ENCODE measurements around the gene MKNK1.
A peak's percentile ranks its signal among the peaks of the same experiment; 100 is the strongest.

Gene MKNK1

DNA sequence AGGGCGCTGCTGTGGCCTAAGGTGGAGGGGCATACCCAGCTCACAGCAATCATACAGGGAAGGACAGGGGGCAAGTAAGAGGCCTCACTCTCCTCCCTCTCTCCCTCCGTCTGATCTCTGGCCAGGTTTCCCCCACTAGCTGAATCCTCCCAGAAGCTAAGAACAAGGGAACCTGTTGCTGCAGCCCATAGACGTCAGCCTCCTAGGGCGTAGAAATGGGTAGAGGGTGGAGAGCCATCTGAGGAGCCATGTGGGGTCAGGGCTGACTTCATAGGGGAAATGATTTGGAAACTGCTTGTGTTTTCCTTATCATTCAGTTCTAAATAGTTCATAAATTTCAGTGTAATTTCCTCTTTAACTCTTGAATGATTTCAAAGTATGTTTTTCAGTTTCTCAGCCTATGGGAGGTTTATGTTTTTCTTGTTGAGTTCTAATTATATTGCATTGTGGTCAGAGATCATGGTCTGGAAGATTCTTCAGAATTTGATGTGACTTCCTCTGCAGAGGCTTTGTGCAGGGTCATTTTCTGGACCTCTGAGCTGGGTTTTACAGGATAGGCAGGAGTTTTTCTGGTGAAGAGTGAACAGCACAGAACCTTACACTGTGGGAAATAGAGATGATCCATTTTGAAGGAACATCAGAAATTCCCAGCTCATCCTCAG is 14.8 kb upstream of the MKNK1 start:
- no peak for DNase-seq

DNA sequence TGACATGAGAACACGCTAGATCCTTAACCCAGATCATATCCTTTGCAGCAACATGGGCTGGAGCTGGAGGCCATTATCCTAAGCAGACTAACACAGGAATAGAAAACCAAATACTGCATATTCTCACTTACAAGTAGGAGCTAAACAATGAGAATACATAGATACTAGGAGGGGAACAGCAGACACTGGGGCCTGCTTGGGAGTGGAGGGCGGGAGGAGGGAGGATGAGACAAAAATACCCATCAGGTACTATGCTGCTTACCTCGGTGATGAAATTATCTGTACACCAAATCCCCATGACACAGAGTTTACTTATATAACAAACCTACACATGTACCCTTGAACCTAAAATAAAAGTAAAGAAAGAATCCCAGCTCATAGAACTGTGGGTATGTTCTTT is 13.8 kb upstream of the MKNK1 start:
- no peak for DNase-seq

DNA sequence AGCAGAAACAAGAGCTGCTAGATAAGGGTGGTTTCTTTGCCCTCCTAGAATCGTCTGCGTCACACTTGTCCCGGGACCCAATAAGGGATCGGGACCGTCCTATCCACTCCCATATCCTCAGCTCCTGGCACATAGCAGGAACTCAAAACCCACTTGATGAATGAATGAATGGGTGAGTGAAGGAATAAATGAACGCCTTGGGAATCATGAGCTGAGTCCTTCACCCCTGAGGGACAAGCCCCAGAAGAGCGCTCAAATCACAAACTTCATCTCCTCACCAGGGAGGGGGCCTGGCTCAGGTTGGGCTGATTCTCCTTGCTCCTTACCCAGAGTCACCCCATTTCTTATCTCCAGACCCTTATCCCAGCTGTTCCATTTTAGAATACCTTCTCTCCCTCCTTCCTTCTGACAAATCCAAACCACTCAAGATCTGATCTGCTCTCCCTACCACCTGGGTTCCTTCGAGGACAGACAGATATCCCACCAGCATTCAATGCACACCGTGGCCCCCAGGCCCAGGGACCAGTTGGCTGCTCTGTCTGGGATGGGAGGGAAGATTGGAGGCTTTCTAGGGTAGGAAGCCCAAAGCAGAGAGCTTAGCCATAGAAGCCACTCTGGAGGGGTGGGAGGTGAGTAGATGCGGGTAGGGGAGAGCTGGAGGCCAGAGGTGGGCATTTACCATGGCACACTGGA is 13.2 kb upstream of the MKNK1 start:
- no peak for DNase-seq

DNA sequence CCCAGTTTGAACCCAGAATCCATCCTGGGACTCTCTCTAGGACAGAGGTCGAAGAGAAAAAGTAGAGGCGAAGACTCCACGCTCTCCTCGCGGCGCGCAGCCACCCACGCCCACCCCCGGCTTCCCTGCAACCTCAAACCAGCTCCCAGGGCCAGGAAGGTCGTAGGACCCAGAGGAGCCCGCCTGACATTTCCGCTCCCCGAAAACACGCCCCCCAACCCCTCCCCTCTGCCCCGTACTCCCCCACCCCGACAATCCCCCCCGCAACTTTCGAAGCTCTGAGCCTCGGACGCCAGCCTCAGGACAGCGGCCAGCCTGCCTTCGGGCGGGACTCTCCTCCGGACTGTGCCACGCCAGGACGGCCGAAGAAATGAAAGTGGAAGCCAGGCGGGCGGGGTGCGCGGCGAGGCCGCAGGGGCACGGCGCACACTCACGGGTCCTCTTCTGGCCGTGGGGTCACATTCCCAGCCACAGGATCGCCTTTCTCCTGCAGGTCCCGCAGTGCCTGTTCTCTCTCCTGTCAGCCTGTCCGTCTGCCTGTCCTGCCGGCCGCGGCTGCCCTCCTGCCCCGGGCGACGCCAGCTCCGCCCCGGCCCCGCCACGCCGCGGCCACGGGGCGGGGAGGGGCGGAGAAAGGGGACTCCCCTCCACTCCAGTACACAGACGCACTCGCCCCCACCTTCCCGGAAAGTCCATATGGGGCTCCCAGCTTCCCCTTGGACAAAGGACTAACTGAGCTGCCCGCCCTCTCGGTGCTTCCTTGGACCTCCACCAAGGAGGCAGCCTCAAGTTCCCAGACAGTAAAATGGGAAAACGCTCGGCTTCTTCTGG is 12.4 kb upstream of the MKNK1 start, which contains the start of gene MOB3C:
Gene MOB3C (minus strand): TSS at position 535 of the 831 bp plus-strand sequence. CDS start 3,490 bp downstream, outside the sequence.
- peak; percentile 80 for DNase-seq

DNA sequence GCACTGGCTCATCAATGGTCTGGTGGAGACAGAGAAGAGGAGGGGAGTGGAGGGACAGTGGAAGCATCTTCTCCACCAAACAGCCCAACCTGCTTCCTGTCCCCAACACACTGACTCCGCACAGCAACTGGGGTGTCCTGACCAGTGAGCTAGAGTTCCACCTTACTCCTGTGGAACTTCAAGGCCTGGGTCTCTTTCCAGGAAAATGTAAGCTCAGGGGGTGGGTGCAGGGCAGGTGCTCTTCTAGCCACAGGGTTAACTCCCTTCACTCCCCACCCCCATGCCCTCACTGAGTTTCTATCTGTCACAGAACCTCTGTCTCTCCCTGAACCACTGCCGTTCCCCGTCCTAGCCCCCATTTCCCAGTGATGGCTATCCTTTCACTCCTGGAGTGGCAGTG is 11.7 kb upstream of the MKNK1 start:
- peak; percentile 14 for DNase-seq

DNA sequence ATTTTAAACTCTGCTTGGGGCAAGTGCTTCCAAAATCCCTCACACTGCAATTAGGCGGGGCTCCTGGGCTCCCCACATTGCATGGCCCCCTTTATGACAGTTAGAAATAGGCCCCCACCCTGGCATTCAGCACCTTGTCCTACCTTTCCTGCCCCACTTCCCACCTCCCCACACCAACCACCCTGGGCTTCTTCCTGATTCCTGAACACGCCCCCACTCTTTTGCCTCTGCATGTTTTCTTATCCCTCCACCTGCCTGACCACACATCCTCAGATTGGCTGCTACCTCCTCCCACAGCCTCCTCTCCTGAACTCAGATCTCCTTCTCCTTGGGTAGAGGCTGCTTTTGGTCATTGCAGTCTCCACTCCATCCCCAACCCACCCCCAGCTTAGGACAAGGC is 11.0 kb upstream of the MKNK1 start:
- DNase-seq = no peak

DNA sequence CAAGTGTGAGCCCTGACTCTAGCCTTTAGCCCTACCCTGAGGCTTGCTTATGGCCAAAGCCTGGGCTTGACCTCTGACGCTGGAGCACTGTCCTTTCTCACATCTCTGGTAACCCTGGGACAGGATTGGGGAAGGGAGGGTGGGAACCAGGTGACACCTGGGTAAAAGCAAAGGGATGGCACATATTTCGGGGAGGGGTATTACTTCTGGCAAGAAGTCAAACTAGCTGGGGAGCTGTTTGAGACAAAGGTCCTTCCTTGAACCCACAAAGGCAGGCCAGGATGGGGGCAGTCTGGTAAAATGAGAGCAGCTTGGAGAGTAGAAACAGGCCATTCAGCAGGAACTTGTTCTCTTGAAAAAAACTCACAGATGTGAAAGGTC is 10.5 kb upstream of the MKNK1 start:
- DNase-seq = no peak

DNA sequence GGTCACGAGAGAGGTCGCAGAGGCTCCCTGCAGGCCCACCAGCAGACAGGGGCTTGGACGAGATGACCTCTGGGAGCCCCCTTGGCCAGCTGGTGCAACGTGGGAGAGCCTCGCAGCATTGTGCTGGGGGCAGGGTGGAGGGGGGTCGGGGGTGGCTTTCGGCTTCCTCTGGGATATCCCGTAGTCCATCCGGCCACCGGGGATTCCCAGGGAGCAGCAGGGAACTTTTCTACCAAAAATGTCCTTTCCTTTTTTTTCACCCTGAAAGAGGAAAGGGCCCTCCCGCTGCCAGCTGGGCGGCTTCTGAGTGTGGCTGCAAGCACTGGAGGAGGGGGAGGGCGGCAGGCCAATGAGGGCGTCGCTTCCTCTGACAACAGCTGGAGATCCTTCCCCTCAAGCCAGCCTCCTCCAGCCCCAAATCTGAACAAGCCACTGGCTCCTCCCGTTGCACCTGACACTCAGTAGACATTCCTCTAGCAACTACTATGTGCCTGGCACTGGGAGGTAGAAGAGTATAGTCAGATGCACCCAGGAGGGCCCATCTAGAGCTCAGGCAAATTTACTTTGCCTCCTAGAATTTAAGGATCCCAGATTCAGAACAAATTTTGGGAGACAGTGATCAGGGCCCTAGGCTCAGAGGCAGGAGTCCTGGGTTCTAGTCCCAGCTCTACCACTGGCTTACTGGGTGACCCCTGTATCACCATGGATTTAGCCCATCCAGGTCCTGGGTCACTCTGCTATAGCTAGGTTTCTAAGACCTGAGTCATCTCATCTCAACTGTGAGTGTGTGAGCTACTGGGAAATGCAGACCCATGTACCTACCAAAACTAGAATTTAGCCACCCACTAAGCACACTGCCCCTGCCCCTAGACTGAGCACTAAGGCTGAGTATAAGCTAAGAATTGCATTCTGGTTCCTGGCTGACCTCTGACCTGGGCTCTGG is 9.9 kb upstream of the MKNK1 start:
- DNase-seq = peak; percentile 66

DNA sequence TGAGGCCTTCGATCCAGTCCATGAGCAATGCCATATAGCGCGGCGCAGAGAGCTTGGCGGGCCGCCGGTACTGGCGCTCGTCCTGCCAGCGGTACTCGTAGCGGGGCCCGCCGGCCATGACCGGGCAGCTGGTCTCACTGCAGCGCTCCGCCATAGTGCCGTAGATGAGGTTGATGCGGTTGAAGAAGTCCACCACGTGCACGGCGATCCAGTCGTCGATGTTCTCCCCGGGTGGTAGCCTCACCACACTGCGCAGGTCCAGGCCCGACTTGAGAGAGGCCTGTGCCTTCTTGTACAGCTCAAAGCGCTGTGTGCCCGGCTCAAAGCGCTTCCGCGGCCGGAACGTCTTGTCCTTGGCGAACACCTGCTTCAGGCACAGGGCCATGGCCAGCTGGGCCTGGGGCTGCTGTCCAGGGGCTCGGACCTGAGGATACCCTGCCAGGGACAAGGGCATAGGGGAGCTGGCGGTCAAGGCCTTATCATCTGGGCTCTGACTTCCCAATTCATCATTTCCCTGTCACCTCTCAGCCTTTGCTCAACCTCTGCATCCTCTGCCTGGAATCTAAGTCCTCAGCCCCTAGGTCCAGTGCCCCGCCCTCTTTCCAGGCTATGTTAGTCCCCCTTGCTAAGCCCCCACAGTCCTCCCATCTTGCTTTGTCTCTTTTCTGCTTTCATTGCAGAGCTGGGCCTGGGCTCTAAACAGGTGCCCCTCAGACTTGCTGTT is 9.0 kb upstream of the MKNK1 start:
- no peak for DNase-seq

DNA sequence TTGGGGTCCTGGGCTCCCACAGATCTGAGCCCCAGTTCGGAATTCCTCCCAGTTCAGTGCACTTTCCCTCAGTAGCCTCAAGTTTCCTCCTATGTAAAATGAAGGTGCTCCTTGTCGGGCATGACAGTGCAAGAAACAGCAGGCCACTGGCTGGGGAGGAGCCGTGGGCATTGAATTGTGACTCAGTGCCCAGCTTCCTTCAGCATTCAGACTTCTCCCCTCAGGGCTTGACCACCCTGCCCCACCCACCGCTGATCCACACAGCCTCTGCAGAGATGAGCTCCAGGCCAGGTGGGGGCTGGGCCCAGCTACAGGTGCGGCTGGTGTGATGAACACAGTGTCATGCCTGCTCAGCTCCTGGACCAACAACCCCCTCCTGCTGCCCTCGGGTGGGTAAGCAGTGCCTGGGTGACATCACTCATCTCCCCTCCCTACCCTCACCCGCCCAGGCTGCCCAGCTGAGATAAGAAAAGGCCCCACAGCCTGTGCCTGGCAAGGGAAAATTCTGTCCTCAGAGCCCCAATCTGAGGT is 7.7 kb upstream of the MKNK1 start:
- no peak for DNase-seq

DNA sequence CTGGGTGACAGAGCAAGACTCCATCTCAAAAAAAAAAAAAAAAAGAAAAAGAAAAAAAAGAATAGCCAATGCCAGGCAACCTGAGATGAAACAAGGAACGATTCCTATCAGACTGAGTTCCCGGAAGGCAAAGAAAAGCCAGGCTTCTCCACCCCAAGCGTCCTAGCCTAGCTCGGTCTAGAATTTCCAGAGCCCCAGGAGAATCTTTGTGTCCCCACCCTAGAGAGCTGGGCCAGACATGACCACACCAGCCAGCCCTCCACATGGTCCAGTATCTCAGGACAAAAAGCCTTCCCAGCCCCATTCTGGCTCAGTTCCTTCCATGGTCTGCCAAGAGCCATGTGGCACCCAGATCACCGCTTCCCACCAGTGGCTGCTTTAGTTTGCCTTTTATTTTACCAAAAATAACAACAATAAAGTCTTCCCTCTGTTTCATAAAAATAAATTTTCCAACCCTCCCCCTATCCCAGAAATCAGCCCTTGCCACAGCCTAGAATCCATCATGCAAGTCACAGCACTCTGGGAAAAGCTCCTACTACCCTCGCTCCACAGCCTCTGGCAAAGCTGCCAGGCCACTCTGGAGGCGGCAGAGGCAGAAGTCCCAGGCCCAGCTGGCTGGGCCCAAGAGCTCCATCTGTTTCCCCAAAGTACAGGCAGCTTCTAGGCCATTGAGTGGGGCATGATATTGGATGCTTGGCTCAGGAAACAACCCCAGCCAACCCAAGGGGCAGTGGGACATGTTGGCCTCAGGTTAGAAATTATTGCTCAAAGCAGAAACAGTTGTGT is 3.5 kb upstream of the MKNK1 start:
- DNase-seq = no peak

DNA sequence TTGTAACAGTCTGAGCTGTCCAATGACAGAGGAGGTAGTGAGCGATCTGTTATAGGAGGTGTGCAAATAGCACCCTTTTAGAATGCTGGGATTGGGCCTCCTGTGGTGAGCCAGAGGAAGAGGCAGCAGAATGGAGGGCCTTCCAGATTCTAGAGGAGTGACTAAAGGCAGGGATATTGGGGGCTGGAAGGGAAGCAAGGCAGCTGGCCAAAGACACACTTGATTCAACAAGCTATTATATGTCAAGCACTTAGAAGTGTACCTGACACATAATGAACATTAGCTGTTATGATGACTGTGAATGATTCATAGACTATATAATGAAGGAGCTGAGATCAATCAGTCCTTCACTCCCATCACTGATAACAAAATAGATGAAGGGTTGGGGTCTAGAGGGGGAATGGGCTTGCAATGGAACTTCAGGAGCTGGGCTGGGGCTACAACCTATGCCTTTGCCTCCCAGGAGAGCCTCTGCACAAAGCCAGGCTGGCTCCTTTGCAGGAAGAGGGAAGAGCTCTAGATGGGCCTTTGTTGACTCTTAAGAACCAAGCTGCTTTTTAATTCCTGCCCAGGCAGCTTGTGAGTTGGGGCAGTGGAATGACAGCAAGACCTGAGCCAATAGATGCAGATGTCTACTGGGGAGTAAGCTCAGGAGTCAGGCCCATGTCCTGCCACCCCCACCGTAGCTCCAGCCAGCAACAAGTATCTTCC is 2.3 kb upstream of the MKNK1 start:
- no peak for DNase-seq

DNA sequence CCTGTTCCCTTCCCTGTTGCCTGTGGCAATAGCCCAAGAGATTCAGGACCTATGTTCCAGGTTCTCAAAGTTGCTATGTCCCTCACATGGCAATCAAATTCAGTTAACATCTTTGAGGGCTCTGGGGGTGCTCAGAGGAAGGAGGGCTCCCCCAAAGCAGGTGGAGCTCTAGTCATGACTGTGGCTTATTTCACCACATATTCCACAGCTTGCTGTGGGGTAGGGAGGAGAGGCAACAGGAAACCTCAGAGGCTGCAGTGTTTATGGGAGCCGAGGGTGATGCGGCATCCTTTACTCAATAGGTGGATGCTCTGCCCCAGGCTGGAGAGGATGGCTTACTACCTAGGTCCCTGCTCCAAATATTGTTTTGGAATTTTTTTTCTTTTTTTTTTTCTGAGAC is 1.2 kb upstream of the MKNK1 start:
- DNase-seq = peak; percentile 46

DNA sequence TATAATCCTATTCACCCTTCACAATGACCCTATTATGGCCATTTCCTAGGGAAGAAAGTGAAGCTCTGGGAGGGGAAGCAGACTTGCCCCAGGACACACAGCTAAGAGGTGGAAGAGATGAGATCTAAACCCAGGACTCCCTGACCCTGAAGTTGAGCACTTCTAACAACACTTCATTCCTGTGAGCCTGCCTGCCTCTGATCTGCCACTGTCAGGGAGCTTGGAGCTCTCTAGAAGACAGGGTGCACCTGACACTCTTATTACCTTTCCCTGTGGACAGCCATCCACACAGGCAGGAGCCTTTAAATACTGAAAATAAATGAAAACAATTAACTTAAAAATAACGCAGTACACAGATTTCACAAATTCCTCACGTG is 599 bp downstream of the MKNK1 start:
- peak; percentile 18 for DNase-seq

DNA sequence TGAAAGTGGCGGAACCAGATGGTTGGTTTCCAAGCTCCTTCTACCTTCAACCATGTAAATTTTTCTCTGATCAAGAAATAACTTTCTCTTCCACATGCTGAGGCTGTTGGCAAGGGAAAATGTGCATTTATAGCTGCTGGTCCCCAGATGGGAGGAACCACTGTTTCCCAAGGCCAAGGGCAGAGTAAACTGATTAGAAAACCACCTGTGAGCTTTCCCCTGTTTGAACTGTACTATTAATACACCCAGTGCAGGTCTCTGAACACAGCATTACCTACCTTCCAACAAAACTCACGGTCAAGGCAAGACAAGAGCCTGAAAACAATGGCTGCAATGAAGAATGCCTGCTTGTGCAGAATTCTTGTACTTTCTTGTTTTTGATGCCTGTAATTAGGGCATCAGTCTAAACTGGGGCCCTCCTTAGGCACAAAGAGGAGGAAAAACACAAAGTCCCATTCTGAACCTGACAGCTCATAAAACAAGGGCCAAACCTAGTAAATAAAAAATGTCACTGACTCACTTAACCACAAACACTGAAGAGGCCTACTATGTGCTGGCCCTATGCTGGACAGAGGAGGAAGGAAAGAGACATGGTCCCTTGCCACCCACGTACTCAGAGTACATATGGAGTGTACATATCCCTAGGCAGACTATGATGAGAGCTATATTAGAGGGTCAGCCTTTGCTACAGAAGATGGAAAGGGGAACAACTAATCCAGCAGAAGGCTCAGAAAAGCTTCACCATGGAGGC is 2.6 kb downstream of the MKNK1 start:
- DNase-seq = no peak

DNA sequence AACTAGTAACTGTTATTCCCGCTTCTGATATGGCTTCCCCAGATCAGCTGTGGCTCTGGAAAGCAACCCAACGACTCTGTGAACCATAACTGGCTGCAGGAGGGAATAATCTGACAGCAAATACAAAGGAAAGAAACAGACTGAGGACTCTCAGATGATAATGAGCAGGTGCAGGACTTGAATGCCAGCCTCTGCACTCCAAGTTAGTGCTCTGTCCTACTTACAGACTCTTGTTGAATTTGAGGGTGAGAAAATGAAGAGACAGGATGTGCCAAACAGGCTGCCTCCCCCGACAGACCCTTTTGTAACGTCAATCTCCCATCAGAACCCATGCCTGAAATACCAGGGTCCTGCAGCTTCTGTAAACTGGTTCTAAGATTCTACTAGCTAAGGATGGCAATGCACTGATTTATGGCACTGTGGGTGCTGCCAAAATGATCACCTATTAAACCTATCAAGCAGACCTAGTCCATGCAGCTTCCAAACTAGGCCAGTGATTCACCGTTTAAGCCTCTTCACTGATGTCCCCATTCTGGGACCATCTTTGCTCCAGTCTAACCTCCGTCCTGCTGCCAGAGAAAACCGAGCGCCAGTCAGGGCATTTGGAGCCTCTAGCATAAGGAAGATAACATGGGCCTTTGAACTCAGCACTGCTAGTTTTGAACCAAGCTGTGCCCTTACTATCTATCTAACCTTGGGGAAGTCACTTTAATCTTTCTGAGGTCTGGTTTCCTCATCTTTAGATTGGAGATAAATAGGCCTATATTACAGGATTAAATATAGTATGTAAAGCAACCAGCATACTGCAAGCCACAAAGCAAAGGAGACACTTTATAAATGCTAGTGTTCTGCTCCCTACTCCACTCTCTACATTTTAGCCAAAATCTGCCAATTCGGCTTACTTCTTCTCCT is 4.8 kb downstream of the MKNK1 start:
- DNase-seq = no peak

DNA sequence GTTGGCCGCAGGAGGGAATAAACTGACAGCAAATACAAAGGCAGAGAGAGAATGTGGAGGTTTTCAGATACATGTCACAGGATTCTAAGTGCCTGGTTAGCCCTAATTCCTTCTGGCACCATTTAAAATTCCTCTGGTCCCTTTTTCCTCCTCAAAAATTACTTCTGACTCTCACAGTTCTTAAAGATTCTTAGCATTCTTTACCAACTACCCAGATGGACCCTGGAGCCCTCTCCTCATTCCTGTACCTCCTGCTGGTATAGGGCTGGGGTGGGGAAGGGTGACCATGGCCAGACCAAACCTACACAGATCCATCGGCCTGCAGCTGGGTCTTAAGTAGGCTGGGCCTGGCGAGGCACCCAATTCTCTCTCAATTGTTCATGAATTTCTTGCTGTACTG is 7.2 kb downstream of the MKNK1 start:
- no peak for DNase-seq

DNA sequence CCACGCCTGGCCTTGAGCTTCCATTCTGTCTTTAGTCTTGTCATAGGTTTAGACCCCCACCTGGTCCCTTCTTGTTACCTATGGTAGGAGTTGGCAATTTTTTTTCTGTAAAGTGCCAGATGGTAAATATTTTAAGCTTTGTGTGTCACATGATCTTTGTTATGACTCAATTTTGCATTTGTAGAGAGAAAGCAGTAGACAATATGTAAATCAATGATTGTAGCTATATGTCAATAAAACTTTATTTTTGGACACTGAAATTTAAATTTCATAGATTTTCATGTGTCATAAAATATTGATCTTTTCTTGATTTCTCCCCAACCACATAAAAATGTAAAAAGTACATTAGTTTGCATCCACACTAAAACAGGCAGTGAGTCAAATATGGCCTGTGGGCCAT is 8.0 kb downstream of the MKNK1 start:
- DNase-seq = no peak
